SJCRH30 (cell line): Measurements from ENCODE around the gene ROCK2. TPM values are rescaled to one million over a fixed set of nuclear protein-coding genes. Genes with fewer than 3 reads are reported as not detected.
A peak's percentile ranks its signal among the peaks of the same experiment; 100 is the strongest.

ENCODE experiments used
- DNase-seq, 2 experiments: peaks; one replicate each; pipeline ENCODE4 v3.0.0-alpha.2; 2015 to 2020
- H3K27ac ChIP-seq: fragments of 250-450 bp; sonication (Bioruptor Pico); 2 replicates; pipeline ENCODE4 v1.5.1; 2020; ENCODE audit warnings: mild to moderate bottlenecking, moderate library complexity
- H3K27me3 ChIP-seq: fragments of 250-450 bp; sonication (Bioruptor Pico); 2 replicates; pipeline ENCODE4 v1.5.1; 2020; ENCODE audit warnings: mild to moderate bottlenecking, moderate library complexity
- H3K36me3 ChIP-seq: fragments of 250-450 bp; sonication (Bioruptor Pico); 2 replicates; pipeline ENCODE4 v1.5.1; 2020; ENCODE audit warnings: mild to moderate bottlenecking, moderate library complexity
- H3K4me1 ChIP-seq: fragments of 250-450 bp; sonication (Bioruptor Pico); 2 replicates; pipeline ENCODE4 v1.5.1; 2020; ENCODE audit warnings: mild to moderate bottlenecking, moderate library complexity
- H3K4me3 ChIP-seq: fragments of 250-450 bp; sonication (Bioruptor Pico); 2 replicates; pipeline ENCODE4 v1.5.1; 2020; ENCODE audit warnings: mild to moderate bottlenecking, moderate library complexity
- H3K9me3 ChIP-seq: fragments of 250-450 bp; sonication (Bioruptor Pico); replicated peaks from 2 replicates; pipeline ENCODE4 v1.5.1; 2020; ENCODE audit warnings: mild to moderate bottlenecking, moderate library complexity
- total RNA-seq: library from RNA; depleted of rRNA; stranded (reverse); fragments of >200 nt; shearing (Covaris generic); gene quantifications from 2 replicates; pipeline ENCODE4 v1.2.3, GENCODE V29; 2014

ROCK2 gene
- total RNA-seq, 1 experiment from 2014 or later: 61.2 TPM

GRCh38 chr2:11320698-11321492 is 23.5 kb downstream of the ROCK2 start:
- Histone ChIP-seq H3K27me3 (no peaks in the 10 kb centered on the region), H3K4me1 (0 out of 2 replicates have a peak, but pooled peaks cover 2% of the 10 kb centered on the region), H3K4me3 (no peak overlapping the region), H3K9me3 (peaks cover 3% of the 10 kb centered on the region; the same call in 1 of the 2 replicates), H3K27ac (no peak overlapping the region), H3K36me3 (0 out of 2 replicates have a peak, but pooled peaks cover 4% of the 10 kb centered on the region)
- DNase-seq: no peak

GRCh38 chr2:11319939-11320338 is 24.5 kb downstream of the ROCK2 start:
- 0 out of 2 replicates have a peak, but pooled peaks cover 2% of the 10 kb centered on the region for H3K4me1 ChIP-seq
- peaks cover 3% of the 10 kb centered on the region; the same call in 1 of the 2 replicates for H3K9me3 ChIP-seq
- H3K36me3 ChIP-seq: 0 out of 2 replicates have a peak, but pooled peaks cover 4% of the 10 kb centered on the region
- H3K27me3 ChIP-seq: no peaks in the 10 kb centered on the region
- H3K27ac ChIP-seq: no peak overlapping the region
- H3K4me3 ChIP-seq: no peak overlapping the region
- peak in 1 of 2 experiments; percentile 5 for DNase-seq

- no peak overlapping the region for H3K27ac ChIP-seq
- H3K4me3 ChIP-seq: no peak overlapping the region
- H3K27me3 ChIP-seq: no peaks in the 10 kb centered on the region
- no peaks in the 10 kb centered on the region for H3K4me1 ChIP-seq
- DNase-seq: no peak
- no peaks in the 10 kb centered on the region for H3K9me3 ChIP-seq
- 0 out of 2 replicates have a peak, but pooled peaks cover 4% of the 10 kb centered on the region for H3K36me3 ChIP-seq
Observed at GRCh38 chr2:11315074-11315705, 29.2 kb downstream of the ROCK2 start.

- no peak overlapping the region for H3K4me3 ChIP-seq
- no peaks in the 10 kb centered on the region for H3K4me1 ChIP-seq
- H3K27me3 ChIP-seq: no peaks in the 10 kb centered on the region
- no peaks in the 10 kb centered on the region for H3K36me3 ChIP-seq
- no peak for DNase-seq
- H3K9me3 ChIP-seq: no peaks in the 10 kb centered on the region
- no peak overlapping the region for H3K27ac ChIP-seq
Observed at GRCh38 chr2:11314487-11314886, 29.9 kb downstream of the ROCK2 start.

GRCh38 chr2:11312770-11313471 is 31.5 kb downstream of the ROCK2 start:
- H3K27me3 ChIP-seq: no peaks in the 10 kb centered on the region
- no peak overlapping the region for H3K27ac ChIP-seq

GRCh38 chr2:11311543-11311942 is 32.9 kb downstream of the ROCK2 start:
- H3K27ac ChIP-seq: no peak overlapping the region

More at GRCh38 chr2:11312770-11313471, 31.5 kb downstream of the ROCK2 start:
- DNase-seq: no peak
- Histone ChIP-seq H3K9me3 (no peaks in the 10 kb centered on the region), H3K4me1 (no peaks in the 10 kb centered on the region), H3K36me3 (no peaks in the 10 kb centered on the region), H3K4me3 (no peak overlapping the region)

GRCh38 chr2:11310212-11310611 is 34.2 kb downstream of the ROCK2 start:
- no peaks in the 10 kb centered on the region for H3K36me3 ChIP-seq
- no peaks in the 10 kb centered on the region for H3K4me1 ChIP-seq
- H3K9me3 ChIP-seq: no peaks in the 10 kb centered on the region
- no peak overlapping the region for H3K4me3 ChIP-seq
- DNase-seq: no peak
- H3K27ac ChIP-seq: no peak overlapping the region
- H3K27me3 ChIP-seq: no peaks in the 10 kb centered on the region

More at GRCh38 chr2:11311543-11311942, 32.9 kb downstream of the ROCK2 start:
- DNase-seq: no peak
- Histone ChIP-seq H3K27me3 (no peaks in the 10 kb centered on the region), H3K36me3 (no peaks in the 10 kb centered on the region), H3K4me3 (no peak overlapping the region), H3K4me1 (no peaks in the 10 kb centered on the region), H3K9me3 (no peaks in the 10 kb centered on the region)

GRCh38 chr2:11309706-11310105 is 34.7 kb downstream of the ROCK2 start:
- Histone ChIP-seq H3K9me3 (no peaks in the 10 kb centered on the region), H3K4me1 (no peaks in the 10 kb centered on the region), H3K4me3 (no peak overlapping the region), H3K36me3 (no peaks in the 10 kb centered on the region), H3K27ac (no peak overlapping the region), H3K27me3 (no peaks in the 10 kb centered on the region)
- DNase-seq: no peak

GRCh38 chr2:11307764-11308415 is 36.5 kb downstream of the ROCK2 start:
- Histone ChIP-seq H3K4me3 (no peak overlapping the region), H3K27me3 (no peaks in the 10 kb centered on the region), H3K4me1 (no peaks in the 10 kb centered on the region), H3K36me3 (no peaks in the 10 kb centered on the region), H3K27ac (no peak overlapping the region), H3K9me3 (no peaks in the 10 kb centered on the region)
- DNase-seq: no peak

- H3K27me3 ChIP-seq: no peaks in the 10 kb centered on the region
- H3K4me1 ChIP-seq: no peaks in the 10 kb centered on the region
- no peaks in the 10 kb centered on the region for H3K9me3 ChIP-seq
- no peak overlapping the region for H3K4me3 ChIP-seq
- DNase-seq: no peak
- no peak overlapping the region for H3K27ac ChIP-seq
- no peaks in the 10 kb centered on the region for H3K36me3 ChIP-seq
Observed at GRCh38 chr2:11305958-11306357, 38.5 kb downstream of the ROCK2 start.

GRCh38 chr2:11305338-11305737 is 39.1 kb downstream of the ROCK2 start:
- Histone ChIP-seq H3K4me1 (no peaks in the 10 kb centered on the region), H3K9me3 (no peaks in the 10 kb centered on the region), H3K27ac (no peak overlapping the region), H3K36me3 (no peaks in the 10 kb centered on the region), H3K27me3 (no peaks in the 10 kb centered on the region), H3K4me3 (no peak overlapping the region)
- no peak for DNase-seq

- Histone ChIP-seq H3K9me3 (no peaks in the 10 kb centered on the region), H3K27ac (no peak overlapping the region), H3K36me3 (no peaks in the 10 kb centered on the region), H3K4me3 (no peak overlapping the region), H3K4me1 (no peaks in the 10 kb centered on the region), H3K27me3 (no peaks in the 10 kb centered on the region)
- no peak for DNase-seq
Observed at GRCh38 chr2:11304476-11304875, 40.0 kb downstream of the ROCK2 start.

- DNase-seq: no peak
- H3K36me3 ChIP-seq: no peaks in the 10 kb centered on the region
- H3K27me3 ChIP-seq: no peaks in the 10 kb centered on the region
- no peaks in the 10 kb centered on the region for H3K9me3 ChIP-seq
- no peak overlapping the region for H3K27ac ChIP-seq
- no peaks in the 10 kb centered on the region for H3K4me1 ChIP-seq
- no peak overlapping the region for H3K4me3 ChIP-seq
Observed at GRCh38 chr2:11303290-11304013, 41.0 kb downstream of the ROCK2 start.

GRCh38 chr2:11299439-11299838 is 45.0 kb downstream of the ROCK2 start:
- Histone ChIP-seq H3K4me1 (no peaks in the 10 kb centered on the region), H3K4me3 (no peak overlapping the region), H3K27me3 (no peaks in the 10 kb centered on the region), H3K36me3 (no peaks in the 10 kb centered on the region), H3K27ac (no peak overlapping the region), H3K9me3 (no peaks in the 10 kb centered on the region)
- DNase-seq: no peak
